Measurements from ENCODE around the gene CLDN14.

CLDN14 gene

DNA sequence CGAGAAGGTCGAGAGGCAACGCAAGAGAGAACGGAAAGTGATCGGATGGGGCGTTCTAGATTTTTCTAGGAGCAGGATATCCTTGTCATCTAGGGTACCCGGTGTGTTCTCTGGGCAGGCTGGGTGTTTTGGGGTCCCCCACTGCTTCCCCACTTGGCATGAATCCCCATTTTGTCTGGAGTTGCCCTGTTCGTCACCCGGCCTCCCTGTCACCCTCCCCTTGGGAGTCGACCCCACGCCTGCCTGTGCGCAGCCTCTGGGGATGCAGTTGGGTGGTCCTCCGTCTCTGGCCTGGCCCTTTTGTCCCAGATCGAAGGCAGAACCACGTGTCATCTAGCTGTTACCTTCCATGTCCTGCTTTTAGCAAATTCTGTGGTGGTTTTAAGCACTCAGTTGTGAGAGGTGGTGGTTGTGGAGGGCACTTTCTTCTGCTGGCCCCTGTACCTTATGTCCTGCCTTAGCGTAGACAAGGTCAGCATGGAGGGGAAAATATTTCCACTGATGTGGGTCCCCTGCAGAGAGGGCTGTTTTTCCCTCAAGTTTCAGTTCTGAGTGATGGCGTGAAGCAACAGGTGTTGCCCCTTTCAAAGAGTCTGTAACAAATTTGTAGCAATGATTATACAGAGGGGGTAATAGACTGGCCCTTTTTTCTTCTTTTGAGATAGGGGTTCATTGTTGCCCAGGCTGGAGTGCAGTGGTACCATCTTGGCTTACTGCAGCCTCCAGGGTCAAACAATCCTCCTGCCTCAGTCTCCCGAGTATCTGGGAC, 59.2 kb downstream of the CLDN14 start:
- TF ChIP-seq, protein P1, sequence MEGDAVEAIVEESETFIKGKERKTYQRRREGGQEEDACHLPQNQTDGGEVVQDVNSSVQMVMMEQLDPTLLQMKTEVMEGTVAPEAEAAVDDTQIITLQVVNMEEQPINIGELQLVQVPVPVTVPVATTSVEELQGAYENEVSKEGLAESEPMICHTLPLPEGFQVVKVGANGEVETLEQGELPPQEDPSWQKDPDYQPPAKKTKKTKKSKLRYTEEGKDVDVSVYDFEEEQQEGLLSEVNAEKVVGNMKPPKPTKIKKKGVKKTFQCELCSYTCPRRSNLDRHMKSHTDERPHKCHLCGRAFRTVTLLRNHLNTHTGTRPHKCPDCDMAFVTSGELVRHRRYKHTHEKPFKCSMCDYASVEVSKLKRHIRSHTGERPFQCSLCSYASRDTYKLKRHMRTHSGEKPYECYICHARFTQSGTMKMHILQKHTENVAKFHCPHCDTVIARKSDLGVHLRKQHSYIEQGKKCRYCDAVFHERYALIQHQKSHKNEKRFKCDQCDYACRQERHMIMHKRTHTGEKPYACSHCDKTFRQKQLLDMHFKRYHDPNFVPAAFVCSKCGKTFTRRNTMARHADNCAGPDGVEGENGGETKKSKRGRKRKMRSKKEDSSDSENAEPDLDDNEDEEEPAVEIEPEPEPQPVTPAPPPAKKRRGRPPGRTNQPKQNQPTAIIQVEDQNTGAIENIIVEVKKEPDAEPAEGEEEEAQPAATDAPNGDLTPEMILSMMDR (IDR thresholded peaks at IDR 0.05; ENCODE audit: low read depth, low read length), result no peak
- H3K4me3 ChIP-seq (ENCODE audit: low read depth, low read length), result no peak overlapping the region

DNA sequence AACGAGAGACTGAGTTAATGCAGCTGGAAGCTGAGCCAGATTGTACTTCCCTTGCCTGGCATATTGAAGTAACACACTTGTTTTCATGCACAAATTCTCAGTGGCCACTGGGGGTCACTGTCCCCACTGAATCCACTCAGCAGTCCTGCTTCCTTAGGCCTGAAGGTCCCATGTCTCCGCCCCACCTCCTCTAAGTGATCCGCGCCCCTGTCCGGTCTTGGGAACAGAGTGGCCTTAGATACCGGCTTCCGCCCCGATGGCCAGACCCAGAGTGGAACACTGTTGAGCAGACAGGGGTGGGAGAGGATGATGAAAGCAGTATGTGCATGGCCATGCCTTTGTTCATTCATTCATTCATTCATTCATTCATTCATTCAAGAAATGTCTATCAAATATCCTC, 59.9 kb downstream of the CLDN14 start:
- TF ChIP-seq, protein P1 (IDR thresholded peaks at IDR 0.05; ENCODE audit: low read depth, low read length), result peak; percentile 71
- H3K4me3 ChIP-seq (ENCODE audit: low read depth, low read length), result no peak overlapping the region

DNA sequence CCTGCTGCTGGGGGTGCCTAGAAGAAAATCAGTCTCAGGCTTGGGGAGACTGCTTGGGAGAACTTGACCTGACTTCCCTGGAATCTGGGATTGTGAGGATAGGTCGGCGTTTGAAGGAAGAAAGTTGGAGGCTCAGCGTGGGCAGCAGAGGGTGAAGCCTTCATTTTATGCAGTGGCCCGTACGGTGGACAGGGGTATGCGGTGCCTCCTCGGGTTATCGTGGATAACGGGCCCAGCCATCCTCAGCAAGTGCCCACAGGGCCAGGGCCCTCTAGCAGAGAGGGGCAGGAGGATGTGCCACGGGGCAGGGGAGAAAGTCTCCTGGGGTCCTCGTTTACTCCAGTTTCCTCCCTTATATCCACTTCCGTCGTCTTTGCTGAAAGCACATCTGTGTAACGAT, 60.7 kb downstream of the CLDN14 start:
- TF ChIP-seq, protein P1 (IDR thresholded peaks at IDR 0.05; ENCODE audit: low read depth, low read length), result no peak
- no peak overlapping the region for H3K4me3 ChIP-seq (ENCODE audit: low read depth, low read length)

DNA sequence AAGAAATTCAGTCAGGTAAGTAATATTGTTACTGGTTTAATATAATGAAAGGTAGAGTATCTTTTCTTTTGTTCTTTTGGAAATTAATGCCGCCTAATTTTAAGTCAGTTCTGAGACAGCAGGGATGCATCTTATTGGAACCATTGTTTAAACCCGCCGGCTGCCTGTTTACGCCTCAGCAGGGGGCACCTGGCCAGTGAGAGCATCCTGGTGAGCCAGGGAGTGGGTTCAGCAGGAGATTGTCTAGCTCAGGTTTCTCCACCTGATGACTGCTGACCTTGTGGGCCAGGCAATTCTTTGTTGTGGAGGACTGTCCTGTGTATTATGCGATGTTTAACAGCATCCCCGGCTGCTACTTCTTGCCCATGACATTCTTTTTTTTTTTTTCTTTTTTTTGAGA, 64.5 kb downstream of the CLDN14 start:
- TF ChIP-seq, protein P1 (IDR thresholded peaks at IDR 0.05; ENCODE audit: low read depth, low read length), result no peak

DNA sequence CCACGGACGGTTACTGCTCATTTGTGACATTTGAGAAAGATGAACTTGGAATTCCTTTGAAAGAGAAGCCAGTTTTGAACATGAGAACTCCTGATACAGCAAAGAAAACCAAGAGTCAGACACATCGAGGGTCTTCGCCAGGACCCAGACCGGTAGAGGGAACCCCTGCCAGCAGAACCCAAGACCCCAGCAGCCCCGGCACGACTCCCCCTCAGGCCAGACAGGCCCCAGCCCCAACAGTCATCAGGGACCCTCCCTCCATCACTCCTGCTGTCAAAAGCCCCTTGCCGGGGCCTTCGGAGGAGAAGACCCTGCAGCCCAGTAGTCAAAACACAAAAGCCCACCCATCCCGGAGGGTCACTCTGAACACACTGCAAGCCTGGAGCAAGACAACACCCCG, 67.0 kb downstream of the CLDN14 start:
- H3K4me3 ChIP-seq (ENCODE audit: low read depth, low read length), result no peak overlapping the region
- TF ChIP-seq, protein P1 (IDR thresholded peaks at IDR 0.05; ENCODE audit: low read depth, low read length), result no peak

More for the DNA sequence above, 64.5 kb downstream of the CLDN14 start:
- no peak overlapping the region for H3K4me3 ChIP-seq (ENCODE audit: low read depth, low read length)

DNA sequence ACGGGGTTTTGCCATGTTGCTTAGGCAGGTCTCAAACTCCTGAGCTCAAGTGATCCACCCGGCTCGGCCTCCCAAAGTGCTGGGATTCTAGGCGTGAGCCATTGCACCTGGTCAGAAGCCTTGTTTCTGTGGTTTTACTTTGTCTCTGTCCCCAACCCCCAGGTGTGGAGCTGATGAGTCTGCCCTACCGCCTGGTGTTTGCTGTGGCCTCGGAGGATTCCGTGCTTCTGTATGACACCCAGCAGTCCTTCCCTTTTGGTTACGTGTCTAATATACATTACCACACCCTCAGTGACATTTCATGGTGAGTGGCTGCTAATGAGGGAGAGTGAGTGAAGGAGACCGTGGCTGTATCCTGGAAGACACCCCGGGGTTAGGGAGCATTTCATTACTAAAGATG, 68.6 kb downstream of the CLDN14 start:
- no peak overlapping the region for H3K4me3 ChIP-seq (ENCODE audit: low read depth, low read length)
- TF ChIP-seq, protein P1 (IDR thresholded peaks at IDR 0.05; ENCODE audit: low read depth, low read length), result no peak

All from WI38 (cell line).